ENCODE data around the gene BHLHE41. TPM values are rescaled to one million over a fixed set of nuclear protein-coding genes. Genes with fewer than 3 reads are reported as not detected.
A peak's percentile ranks its signal among the peaks of the same experiment; 100 is the strongest.

BHLHE41 gene
- total RNA-seq, 1 donor from 2014 or later: 2.9 TPM

DNA sequence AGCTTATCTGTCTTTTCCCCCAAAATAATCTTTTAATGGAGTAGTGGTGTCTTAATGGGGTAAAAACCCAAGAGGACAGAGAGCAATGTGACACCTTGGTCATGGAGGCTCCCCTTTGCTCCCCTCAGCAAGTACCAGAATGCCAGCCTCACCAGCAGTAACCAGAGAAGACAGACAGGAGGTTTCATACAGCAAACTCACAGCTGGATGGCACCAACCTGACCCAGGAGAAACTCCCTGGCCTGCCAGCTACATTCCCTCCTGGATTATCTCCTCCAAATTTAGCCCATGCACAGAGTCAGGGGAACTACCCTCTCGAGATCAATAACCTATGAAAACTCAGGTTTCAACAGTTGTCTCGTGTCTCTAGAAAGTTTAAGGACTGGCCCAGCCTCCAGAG is 15.9 kb downstream of the BHLHE41 start:
- no peak for DNase-seq (ENCODE audit: low spot score in 2 of 2)
- intact Hi-C loops (cut with DNase I): no loop called here
- Histone ChIP-seq H3K4me3 (no peak overlapping the region), H3K36me3 (no peaks in the 10 kb centered on the region), H3K27me3 (no peaks in the 10 kb centered on the region), H3K4me1 (peaks cover 0 to 6% of the 10 kb centered on the region in 2 donors), H3K27ac (peak overlapping the region; percentile 52 to 62), H3K9me3 (no peaks in the 10 kb centered on the region)
- TF ChIP-seq, protein P1, sequence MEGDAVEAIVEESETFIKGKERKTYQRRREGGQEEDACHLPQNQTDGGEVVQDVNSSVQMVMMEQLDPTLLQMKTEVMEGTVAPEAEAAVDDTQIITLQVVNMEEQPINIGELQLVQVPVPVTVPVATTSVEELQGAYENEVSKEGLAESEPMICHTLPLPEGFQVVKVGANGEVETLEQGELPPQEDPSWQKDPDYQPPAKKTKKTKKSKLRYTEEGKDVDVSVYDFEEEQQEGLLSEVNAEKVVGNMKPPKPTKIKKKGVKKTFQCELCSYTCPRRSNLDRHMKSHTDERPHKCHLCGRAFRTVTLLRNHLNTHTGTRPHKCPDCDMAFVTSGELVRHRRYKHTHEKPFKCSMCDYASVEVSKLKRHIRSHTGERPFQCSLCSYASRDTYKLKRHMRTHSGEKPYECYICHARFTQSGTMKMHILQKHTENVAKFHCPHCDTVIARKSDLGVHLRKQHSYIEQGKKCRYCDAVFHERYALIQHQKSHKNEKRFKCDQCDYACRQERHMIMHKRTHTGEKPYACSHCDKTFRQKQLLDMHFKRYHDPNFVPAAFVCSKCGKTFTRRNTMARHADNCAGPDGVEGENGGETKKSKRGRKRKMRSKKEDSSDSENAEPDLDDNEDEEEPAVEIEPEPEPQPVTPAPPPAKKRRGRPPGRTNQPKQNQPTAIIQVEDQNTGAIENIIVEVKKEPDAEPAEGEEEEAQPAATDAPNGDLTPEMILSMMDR (IDR thresholded peaks at IDR 0.05): no peak

DNA sequence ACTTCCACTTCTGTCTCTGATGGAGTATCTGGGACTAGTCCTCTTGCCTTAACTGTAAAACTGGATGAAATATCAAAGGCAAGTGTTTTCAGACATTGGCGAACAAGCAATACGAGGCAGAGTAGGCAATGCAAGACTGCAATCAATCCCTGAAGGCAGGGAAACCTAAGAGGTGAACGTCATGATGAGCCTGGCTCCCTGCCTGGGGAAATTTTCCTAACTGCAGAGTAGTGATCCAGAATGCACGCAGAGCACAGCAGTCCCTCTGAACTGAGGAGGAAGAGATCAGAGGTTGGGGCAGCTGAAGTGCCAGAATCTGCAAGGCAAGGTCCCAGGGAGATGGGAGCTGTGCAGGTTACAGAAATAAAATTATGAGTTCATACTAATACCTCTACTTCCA is 18.5 kb downstream of the BHLHE41 start:
- no peak for DNase-seq (ENCODE audit: low spot score in 2 of 2)
- Histone ChIP-seq H3K9me3 (no peaks in the 10 kb centered on the region), H3K36me3 (no peaks in the 10 kb centered on the region), H3K27ac (no peak overlapping the region), H3K27me3 (no peaks in the 10 kb centered on the region), H3K4me3 (no peak overlapping the region), H3K4me1 (no peaks in the 10 kb centered on the region)
- TF ChIP-seq, protein P1 (IDR thresholded peaks at IDR 0.05): no peak
- intact Hi-C loops (cut with DNase I): no loop called here

DNA sequence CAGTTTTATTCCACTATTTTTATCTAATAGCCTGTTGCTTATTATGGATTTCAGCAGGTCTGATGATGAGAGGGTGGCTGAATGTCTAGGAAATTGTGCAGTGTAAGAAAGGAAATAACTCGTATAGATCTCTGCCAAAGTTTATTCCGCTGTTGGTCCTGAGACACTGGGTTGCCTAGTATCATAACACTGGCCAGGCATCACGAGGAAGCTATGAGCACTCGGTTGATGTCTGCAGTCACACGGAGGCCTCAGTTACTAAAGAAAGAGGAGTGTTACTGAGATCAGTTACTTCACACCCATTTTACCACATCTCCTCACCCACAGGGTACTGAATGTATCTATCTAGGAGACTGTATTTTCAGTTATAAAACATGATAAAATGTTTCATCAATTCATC is 21.9 kb downstream of the BHLHE41 start:
- TF ChIP-seq, protein P1 (IDR thresholded peaks at IDR 0.05): no peak
- intact Hi-C loops (cut with DNase I): no loop called here
- H3K27me3 ChIP-seq: no peaks in the 10 kb centered on the region
- no peaks in the 10 kb centered on the region for H3K9me3 ChIP-seq
- H3K27ac ChIP-seq: no peak overlapping the region
- H3K4me1 ChIP-seq: no peaks in the 10 kb centered on the region
- DNase-seq (ENCODE audit: low spot score in 2 of 2): no peak
- no peaks in the 10 kb centered on the region for H3K36me3 ChIP-seq
- H3K4me3 ChIP-seq: no peak overlapping the region

DNA sequence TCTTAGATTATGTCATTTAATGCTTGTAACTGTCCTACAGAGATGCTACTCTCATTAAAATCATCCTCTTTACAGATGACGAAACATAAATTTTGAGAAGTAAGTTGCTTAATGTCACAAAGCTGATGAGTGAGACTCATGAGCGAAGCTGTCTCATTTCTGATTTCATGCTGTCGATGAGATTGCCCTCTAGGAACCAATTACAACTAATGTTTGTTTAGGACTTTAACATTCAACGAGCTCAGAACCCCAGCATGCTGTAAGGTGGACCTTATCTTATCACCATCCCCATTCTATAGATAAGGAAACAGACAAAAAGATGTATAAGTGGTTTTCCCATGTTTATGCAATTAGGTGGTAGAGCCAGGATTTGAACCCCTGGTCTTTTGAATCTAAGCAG is 23.1 kb downstream of the BHLHE41 start:
- Histone ChIP-seq H3K27me3 (no peaks in the 10 kb centered on the region), H3K27ac (no peak overlapping the region), H3K36me3 (no peaks in the 10 kb centered on the region), H3K4me1 (no peaks in the 10 kb centered on the region), H3K9me3 (no peaks in the 10 kb centered on the region), H3K4me3 (no peak overlapping the region)
- TF ChIP-seq, protein P1 (IDR thresholded peaks at IDR 0.05): no peak
- DNase-seq (ENCODE audit: low spot score in 2 of 2): no peak
- intact Hi-C loops (cut with DNase I): no loop called here

DNA sequence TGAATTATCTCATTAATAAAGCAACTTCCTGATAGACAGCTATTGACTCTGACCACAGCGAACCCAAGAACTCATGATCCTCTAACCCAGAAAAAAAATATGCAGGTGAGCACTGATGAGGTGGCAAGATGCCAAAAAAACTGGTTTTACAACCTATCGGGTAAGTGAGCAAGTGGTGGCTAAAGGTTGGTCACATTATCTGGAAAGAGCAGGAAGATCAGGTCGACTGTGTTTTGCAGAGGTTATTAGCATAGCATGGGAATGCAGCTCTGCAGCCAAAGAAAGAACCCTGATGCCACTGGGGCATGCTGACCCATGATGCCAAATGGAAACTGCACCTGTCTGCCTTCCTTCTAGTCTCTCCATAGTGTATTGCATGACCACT is 23.5 kb downstream of the BHLHE41 start:
- no peak for DNase-seq (ENCODE audit: low spot score in 2 of 2)
- Histone ChIP-seq H3K4me3 (no peak overlapping the region), H3K4me1 (no peaks in the 10 kb centered on the region), H3K27me3 (no peaks in the 10 kb centered on the region), H3K27ac (no peak overlapping the region), H3K36me3 (no peaks in the 10 kb centered on the region), H3K9me3 (no peaks in the 10 kb centered on the region)
- TF ChIP-seq, protein P1 (IDR thresholded peaks at IDR 0.05): no peak
- intact Hi-C loops (cut with DNase I): no loop called here

DNA sequence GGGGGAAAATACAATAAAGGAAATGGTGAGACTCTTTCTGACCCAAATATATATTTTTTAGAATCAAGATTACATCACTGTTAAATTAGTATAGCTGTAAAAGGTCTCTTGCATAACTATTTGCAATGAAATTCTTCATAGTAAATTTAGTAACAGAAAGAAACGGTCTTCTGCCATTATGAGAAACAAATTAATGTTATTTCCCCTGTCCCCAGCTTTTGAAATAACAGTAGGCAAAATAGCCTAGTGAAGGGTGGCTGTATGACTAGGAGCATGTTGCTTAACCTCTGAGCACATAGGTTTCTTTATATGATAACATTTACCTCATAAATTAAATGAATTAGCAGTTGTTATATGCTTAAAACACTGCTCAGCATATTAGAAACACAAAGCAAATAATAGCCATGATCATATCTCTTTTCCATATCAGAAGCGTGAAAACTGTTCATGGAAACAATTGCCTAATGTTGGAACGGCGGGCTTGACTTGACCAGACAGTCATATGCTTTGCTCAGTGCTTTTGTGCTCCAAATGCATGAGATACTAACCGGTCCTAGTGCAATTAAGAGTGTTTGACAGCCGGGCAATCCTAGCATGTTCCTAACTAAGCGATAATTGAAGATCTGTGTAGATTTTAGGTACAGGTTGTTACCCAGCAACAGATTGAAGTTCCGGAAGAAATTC is 24.0 kb downstream of the BHLHE41 start:
- no peaks in the 10 kb centered on the region for H3K4me1 ChIP-seq
- no peak overlapping the region for H3K4me3 ChIP-seq
- H3K36me3 ChIP-seq: no peaks in the 10 kb centered on the region
- H3K9me3 ChIP-seq: no peaks in the 10 kb centered on the region
- H3K27ac ChIP-seq: no peak overlapping the region
- DNase-seq (ENCODE audit: low spot score in 2 of 2): no peak
- intact Hi-C loops (cut with DNase I): no loop called here
- no peaks in the 10 kb centered on the region for H3K27me3 ChIP-seq
- TF ChIP-seq, protein P1 (IDR thresholded peaks at IDR 0.05): no peak

All from ascending aorta (tissue), 2 donors.